NCI-H446 (cell line): ENCODE measurements around the gene GSDME.

Experiments
- DNase-seq, 2 experiments: peaks; one replicate each; lab custom pipeline; 2025; lab: John Stamatoyannopoulos, UW

The GSDME gene

GRCh38 chr7:24722386-24723177, 34.7 kb downstream of the GSDME start:
- DNase-seq, result peak; percentile 17 to 45

- no peak for DNase-seq
Measured at GRCh38 chr7:24721481-24722001, 35.7 kb downstream of the GSDME start.

DNA sequence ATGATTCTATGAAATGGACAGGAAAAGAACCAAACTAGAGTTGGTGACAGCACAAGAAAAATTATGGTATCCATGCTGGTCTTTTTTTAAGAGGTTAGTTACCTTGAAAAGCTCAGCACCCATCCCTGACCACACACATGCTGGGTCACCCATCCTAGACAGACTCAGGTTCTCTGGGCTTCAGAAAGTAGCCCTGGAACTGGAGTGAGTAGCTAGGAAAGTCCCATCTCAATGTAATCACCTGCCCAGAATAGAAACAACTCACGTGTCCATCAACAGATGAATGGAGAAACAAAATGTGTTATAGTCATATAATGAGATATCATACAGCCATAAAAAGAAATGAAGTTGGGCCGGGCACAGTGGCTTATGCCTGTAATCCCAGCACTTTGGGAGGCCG, 37.0 kb downstream of the GSDME start:
- no peak for DNase-seq

DNA sequence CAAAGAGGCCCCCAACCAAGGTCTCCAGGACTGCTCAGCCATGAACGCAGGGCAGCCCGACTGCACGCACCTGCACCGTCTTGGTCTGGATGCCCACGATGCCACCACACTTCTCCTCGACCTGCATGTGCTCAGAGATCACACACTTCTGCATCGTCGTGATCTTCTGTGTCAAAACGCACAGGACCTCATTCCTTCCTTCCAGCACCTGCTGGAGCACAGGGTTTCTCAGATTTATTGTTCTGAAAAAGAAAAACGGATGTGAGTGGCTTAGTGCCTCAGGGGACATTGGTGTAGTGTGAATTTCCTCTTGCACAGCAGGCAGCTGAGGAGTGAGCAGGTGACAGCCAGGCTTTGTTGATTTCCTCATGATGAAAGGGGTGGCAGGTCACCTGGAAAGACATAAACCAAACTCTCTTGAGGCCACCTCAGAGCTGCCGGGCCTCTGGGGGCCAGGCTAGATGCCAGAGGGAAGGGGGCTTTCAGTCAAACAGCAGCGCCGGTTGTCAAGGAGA, 38.2 kb downstream of the GSDME start:
- DNase-seq, result no peak

DNA sequence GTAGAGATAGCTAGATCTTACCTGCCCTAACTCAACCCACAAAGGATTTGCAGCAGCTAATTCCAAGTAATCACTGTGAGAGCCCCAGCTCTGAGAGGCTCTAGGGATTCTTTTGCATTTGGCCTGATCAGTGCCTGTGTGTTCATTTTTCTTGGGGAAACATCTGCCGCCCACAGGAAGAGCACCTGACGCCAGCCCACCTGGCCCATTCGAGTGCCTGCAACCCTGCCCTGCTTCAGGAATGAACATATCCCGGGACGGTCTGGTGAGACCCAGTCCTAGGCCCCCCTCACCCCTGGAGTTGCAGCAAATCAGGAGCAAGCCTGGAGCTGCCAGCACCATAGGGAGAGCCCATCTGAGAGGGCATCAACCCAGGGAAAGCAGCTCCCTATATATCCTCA, 38.8 kb downstream of the GSDME start:
- DNase-seq, result no peak

- DNase-seq, result no peak
Measured at GRCh38 chr7:24717694-24718320, 39.5 kb downstream of the GSDME start.

- DNase-seq, result no peak
Measured at GRCh38 chr7:24717247-24717622, 40.0 kb downstream of the GSDME start.

DNA sequence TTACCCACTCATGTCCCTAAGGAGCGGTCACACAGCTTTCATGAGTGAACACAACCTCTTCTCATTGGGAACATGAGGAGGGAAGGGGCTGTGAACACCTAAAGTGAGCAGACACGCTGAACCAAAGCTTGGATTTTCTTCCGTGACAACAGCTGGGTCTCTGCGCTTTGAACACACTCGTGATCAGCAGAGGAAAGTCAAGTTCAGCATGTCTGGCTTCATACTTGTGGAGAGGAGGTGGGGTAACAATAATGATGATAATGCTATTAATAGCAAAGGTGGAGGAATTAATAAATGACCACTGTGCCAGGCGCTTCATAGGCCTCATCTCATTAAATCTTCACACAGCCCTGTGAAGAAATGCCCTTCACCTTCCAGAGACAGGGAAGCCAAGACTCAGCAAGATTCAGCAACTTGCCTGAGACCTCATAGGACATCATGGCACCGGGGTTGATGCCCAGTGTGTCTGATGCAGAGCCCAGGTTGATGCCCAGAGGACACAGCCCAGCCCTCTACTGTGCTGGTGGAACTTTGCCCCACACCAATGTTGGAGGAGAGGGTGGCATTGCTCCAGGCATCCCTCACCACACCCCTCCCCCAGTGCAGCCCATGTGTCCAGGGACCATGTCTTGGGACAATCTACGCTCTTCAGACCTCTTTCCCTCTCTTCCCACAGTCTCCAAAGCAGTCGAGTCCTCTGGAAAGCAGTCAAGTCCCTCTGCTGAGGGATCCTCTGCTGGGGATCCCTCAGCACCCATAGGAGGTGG, 40.6 kb downstream of the GSDME start:
- no peak for DNase-seq

GRCh38 chr7:24715661-24716479, 41.4 kb downstream of the GSDME start:
- DNase-seq, result no peak

GRCh38 chr7:24715171-24715570, 42.1 kb downstream of the GSDME start:
- DNase-seq, result no peak

- no peak for DNase-seq
Measured at GRCh38 chr7:24714676-24715010, 42.6 kb downstream of the GSDME start.

- DNase-seq, result no peak
Measured at GRCh38 chr7:24713850-24714675, 43.2 kb downstream of the GSDME start.

DNA sequence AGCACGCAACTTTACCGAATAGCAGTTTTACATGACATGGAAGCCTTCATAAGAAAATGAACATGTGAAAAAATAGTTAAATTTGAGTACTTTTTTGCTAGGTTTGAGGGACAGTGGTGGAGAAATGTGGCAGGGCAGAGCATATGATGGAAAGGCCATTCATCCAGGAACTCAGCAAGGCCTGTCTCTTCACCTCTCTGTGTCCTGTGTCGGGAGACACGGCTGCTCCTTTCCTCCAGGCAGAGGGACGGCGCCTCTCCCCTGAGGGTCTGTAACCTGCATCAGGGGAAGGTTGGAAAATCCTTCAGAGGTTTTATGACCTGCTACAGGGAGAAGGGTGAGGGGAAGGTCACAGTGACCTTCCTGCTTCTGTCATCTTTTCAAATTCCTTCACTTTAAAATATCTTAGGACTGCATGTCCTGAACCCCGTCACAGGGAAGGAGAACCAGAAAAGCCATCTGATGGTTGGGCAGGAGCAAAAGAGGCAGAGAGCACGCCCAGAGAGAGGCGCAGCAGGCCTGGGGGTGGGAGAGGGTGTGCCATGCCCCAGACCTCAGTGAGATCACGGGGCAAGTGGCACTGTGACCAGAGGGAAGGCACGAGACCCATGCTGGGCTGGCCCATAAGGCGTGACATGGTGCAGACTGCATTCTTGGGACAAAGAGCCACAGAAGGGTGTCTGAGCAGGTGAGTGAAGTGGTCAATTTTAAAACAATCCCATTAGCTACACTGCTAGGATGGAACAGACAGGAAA, 44.0 kb downstream of the GSDME start:
- no peak for DNase-seq

DNA sequence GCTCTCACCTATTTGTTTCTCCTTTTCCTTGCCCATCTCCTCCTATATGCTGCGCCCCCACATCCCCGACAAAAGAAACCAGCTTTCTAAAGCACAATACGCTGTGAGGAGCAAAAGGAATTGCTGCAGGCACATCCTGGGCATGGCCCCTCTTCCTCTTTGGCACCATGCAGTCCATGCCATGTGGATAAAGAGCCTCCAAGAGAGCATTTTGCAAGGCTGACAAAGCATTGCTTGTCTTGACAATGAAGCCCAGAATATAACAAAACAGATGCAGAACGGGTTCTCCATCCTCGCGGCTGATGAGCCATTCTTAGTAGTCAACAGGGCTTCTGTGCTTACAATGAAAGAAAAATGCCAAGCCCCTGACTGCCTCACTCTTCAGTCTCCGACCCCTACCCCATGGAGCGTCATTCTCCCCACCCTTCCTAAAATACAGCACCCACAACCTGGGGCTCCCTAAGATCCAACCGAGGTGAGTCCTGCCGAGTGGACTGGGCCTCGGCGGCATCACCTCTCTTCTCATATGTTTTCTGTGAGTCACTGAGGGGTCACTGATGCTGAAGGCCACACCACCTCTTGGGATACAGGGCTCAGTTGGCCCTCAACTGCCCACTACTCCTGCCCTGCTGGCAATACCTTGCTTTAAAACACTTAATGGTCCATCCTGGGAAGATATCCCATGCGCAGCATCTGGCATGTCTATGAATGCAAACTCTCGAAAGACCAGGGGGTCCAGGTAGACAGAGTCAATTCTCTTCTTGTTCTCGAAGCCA, 47.5 kb downstream of the GSDME start:
- DNase-seq, result no peak

- DNase-seq, result no peak
Measured at GRCh38 chr7:24709051-24709450, 48.2 kb downstream of the GSDME start.

DNA sequence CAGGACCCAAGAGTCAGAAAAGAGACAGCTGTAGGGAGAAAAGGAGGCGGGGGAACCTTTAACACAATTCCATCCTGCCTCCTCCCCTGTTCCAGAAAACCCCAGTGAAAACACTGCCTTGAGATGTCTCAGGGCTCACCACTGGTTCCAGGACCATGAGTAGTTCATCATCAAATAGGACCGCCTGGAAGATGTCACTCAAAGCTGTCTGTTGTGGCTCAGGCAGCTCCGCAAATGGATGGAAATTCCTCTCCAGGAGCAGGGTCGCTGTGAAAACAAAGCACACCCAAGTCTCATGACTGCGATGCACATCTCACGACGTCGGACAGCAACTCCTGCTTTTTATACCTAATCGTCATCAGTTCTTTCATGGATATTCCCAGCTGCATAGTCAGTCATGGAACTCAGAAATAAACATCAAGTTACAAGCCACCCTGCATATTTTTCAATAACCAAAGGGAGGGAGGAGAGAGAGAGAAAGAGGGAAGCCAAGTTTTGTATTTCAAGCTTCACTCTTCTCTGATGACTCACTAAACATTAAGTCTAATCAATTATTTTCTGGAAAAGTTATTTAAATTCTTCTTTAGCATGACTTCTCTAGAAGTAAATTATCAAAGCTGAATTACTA, 49.2 kb downstream of the GSDME start:
- no peak for DNase-seq

- DNase-seq, result no peak
Measured at GRCh38 chr7:24706211-24707170, 50.8 kb downstream of the GSDME start.
